Gastroesophageal sphincter (tissue), 4 donors: Measurements from ENCODE around the gene COA5. TPM values are rescaled to one million over a fixed set of nuclear protein-coding genes. Genes with fewer than 3 reads are reported as not detected.
"Not testable (repeated sequence)": the region's sequence is repeated elsewhere in the genome, so short reads cannot be mapped to it uniquely, and the experiment has no call there.

Experiments
- ATAC-seq: fragments of 150-250 bp; one replicate; pipeline ENCODE4 v1.9.1; 2016; ENCODE audit warnings: mild to moderate bottlenecking, moderate library complexity
- H3K27ac ChIP-seq, 4 donors: fragments of 200-600 bp; sonication (generic) in 3 of 4; 1 replicate in 3 of 4; 2 replicates in 1 of 4; pipeline ENCODE4 v1.5.1; 2016 to 2019
- H3K27me3 ChIP-seq: fragments of 200-600 bp; sonication (generic); one replicate; pipeline ENCODE4 v1.5.1; 2019
- H3K36me3 ChIP-seq, 2 donors: fragments of 200-600 bp; sonication (generic); one replicate each; pipeline ENCODE4 v1.5.1; 2019; ENCODE audit warnings: control low read depth in 1 of 2
- H3K4me1 ChIP-seq, 3 donors: fragments of 200-600 bp; sonication (generic); 1 replicate in 2 of 3; 2 replicates in 1 of 3; pipeline ENCODE4 v1.5.1; 2016 to 2019; ENCODE audit warnings: control low read depth in 2 of 3
- H3K4me3 ChIP-seq, 2 donors: fragments of 200-600 bp; sonication (generic); one replicate each; pipeline ENCODE4 v1.5.1; 2019; ENCODE audit warnings: mild to moderate bottlenecking in 1 of 2, moderate library complexity in 1 of 2
- H3K9me3 ChIP-seq, 3 donors: fragments of 200-600 bp; sonication (generic); one replicate each; pipeline ENCODE4 v1.5.1; 2017 to 2019; ENCODE audit warnings: control low read depth in 2 of 3
- CTCF ChIP-seq, 4 experiments: fragments of 200-600 bp in 2 of 4; fragments of 450-650 bp in 2 of 4; sonication (generic) in 1 of 4; IDR thresholded peaks; one replicate each; pipeline ENCODE4 v1.5.1; 2017 to 2019; ENCODE audit warnings: antibody characterized with exemption in 4 of 4, mild to moderate bottlenecking in 2 of 4, moderate library complexity in 2 of 4
- EP300 ChIP-seq: sonication (generic); formaldehyde crosslinking; IDR thresholded peaks from one replicate; pipeline ENCODE4 v1.6.1; 2017; ENCODE audit warnings: antibody characterized with exemption, mild to moderate bottlenecking
- POLR2A ChIP-seq, 2 donors: fragments of 450-650 bp; IDR thresholded peaks; one replicate each; pipeline ENCODE4 v1.6.1; 2017; ENCODE audit warnings: antibody characterized with exemption in 2 of 2, mild to moderate bottlenecking in 2 of 2, moderate library complexity in 1 of 2
- POLR2AphosphoS5 ChIP-seq: sonication (generic); formaldehyde crosslinking; IDR thresholded peaks from one replicate; pipeline ENCODE4 v1.6.1; 2017; ENCODE audit warnings: antibody characterized with exemption
- WGBS, 2 donors: methylation state at CpG; one replicate each; pipeline ENCODE4 v1.1.5; 2018; ENCODE audit warnings: low coverage in 1 of 2; 5-methylcytosine and 5-hydroxymethylcytosine counted together
- total RNA-seq, 4 donors: library from RNA; depleted of rRNA; stranded (reverse); fragments of >200 nt; gene quantifications; one replicate each; pipeline ENCODE4 v1.1.0, GENCODE V29; 2016

COA5 gene
- total RNA-seq, 4 donors from 2014 or later, result 35.1 to 64.9 (median 42.3) TPM

- Histone ChIP-seq H3K9me3 (no peaks in the 10 kb centered on the region), H3K36me3 (peaks cover 0 to 58% of the 10 kb centered on the region in 2 donors), H3K4me3 (no peak overlapping the region), H3K27me3 (no peaks in the 10 kb centered on the region), H3K27ac (no peak overlapping the region), H3K4me1 (no peaks in the 10 kb centered on the region)
- WGBS, 2 donors, result 75 to 88% methylated on average over 1 of the region's 1 CpG
- TF ChIP-seq EP300 (no peak), POLR2A (IDR thresholded peaks at IDR 0.05) (no peak)
- no peak for ATAC-seq
These were observed 9.4 kb downstream of the COA5 start for GRCh38 chr2:98598781-98599428.

- not testable (repeated sequence) for ATAC-seq, H3K4me1 ChIP-seq, H3K9me3 ChIP-seq, H3K4me3 ChIP-seq, H3K27me3 ChIP-seq, H3K27ac ChIP-seq
- peaks cover 0 to 47% of the 10 kb centered on the region in 2 donors for H3K36me3 ChIP-seq
- WGBS, 2 donors, result 94% methylated on average over 3 of the region's 4 CpGs; no CpG with 5 or more reads in 1 of the 2 donors
These were observed 13.6 kb downstream of the COA5 start for GRCh38 chr2:98594665-98595064.

- WGBS, 2 donors, result 83 to 96% methylated on average over 1 to 3 of the region's 8 CpGs
- H3K4me1 ChIP-seq, result no peaks in the 10 kb centered on the region
- H3K9me3 ChIP-seq, result no peaks in the 10 kb centered on the region
- no peak overlapping the region for H3K27ac ChIP-seq
- no peaks in the 10 kb centered on the region for H3K27me3 ChIP-seq
- ATAC-seq, result no peak
- TF ChIP-seq CTCF (IDR thresholded peaks at IDR 0.05) (no peak), POLR2AphosphoS5 (no peak), EP300 (no peak), POLR2A (IDR thresholded peaks at IDR 0.05) (no peak)
- H3K36me3 ChIP-seq, result peaks cover 0 to 52% of the 10 kb centered on the region in 2 donors
- no peak overlapping the region for H3K4me3 ChIP-seq
These were observed 15.7 kb downstream of the COA5 start for GRCh38 chr2:98592565-98592964.

- ATAC-seq, result no peak
- H3K27ac ChIP-seq, result no peak overlapping the region
- no peaks in the 10 kb centered on the region for H3K27me3 ChIP-seq
- H3K9me3 ChIP-seq, result no peaks in the 10 kb centered on the region
- TF ChIP-seq POLR2AphosphoS5, result no peak
- H3K4me3 ChIP-seq, result no peak overlapping the region
- WGBS, 2 donors, result 95 to 98% methylated on average over 3 to 4 of the region's 4 CpGs
- peaks cover 0 to 79% of the 10 kb centered on the region in 2 donors for H3K36me3 ChIP-seq
- no peaks in the 10 kb centered on the region for H3K4me1 ChIP-seq
These were observed 18.8 kb downstream of the COA5 start for GRCh38 chr2:98589489-98589888.

- no peaks in the 10 kb centered on the region for H3K9me3 ChIP-seq
- no peaks in the 10 kb centered on the region for H3K27me3 ChIP-seq
- TF ChIP-seq POLR2AphosphoS5, result no peak
- TF ChIP-seq EP300, result no peak
- TF ChIP-seq CTCF (IDR thresholded peaks at IDR 0.05), result no peak
- no peak for TF ChIP-seq POLR2A (IDR thresholded peaks at IDR 0.05)
- H3K4me3 ChIP-seq, result no peak overlapping the region
- no peaks in the 10 kb centered on the region for H3K4me1 ChIP-seq
- ATAC-seq, result no peak
- H3K36me3 ChIP-seq, result peaks cover 0 to 85% of the 10 kb centered on the region in 2 donors
- H3K27ac ChIP-seq, result no peak overlapping the region
- 82 to 100% methylated on average over 1 to 3 of the region's 4 CpGs for WGBS, 2 donors
These were observed 19.4 kb downstream of the COA5 start for GRCh38 chr2:98588880-98589431.

GRCh38 chr2:98586551-98587140 is 21.7 kb downstream of the COA5 start:
- Histone ChIP-seq H3K27me3 (no peaks in the 10 kb centered on the region), H3K4me1 (peaks cover 0 to 6% (median 0%) of the 10 kb centered on the region in 3 donors), H3K27ac (no peak overlapping the region), H3K36me3 (peaks cover 0 to 94% of the 10 kb centered on the region in 2 donors), H3K9me3 (no peaks in the 10 kb centered on the region), H3K4me3 (no peak overlapping the region)
- ATAC-seq, result no peak
- 72 to 100% methylated on average over 2 to 3 of the region's 6 CpGs for WGBS, 2 donors
- TF ChIP-seq CTCF (IDR thresholded peaks at IDR 0.05), result no peak
- TF ChIP-seq EP300, result no peak
- TF ChIP-seq POLR2AphosphoS5, result no peak
- TF ChIP-seq POLR2A (IDR thresholded peaks at IDR 0.05), result no peak
